AG09309 (cell line): Measurements from ENCODE around the gene CDHR3.

Experiments used
- DNase-seq: peaks from one replicate; pipeline ENCODE4 v3.0.0-alpha.2; 2010; ENCODE audit warnings: low read depth
- H3K4me3 ChIP-seq: 2 replicates; pipeline ENCODE4 v1.5.1; 2011; ENCODE audit warnings: mild to moderate bottlenecking, low read depth, low read length, moderate library complexity; ENCODE audit not compliant: control insufficient read depth
- TF ChIP-seq, protein P1 (sequence below): IDR thresholded peaks from 2 replicates; pipeline ENCODE4 v1.5.1; 2011; ENCODE audit warnings: mild to moderate bottlenecking, low read depth, low read length, inconsistent platforms; ENCODE audit not compliant: insufficient read depth, control insufficient read depth; ENCODE audit errors: missing control alignments

CDHR3 gene

DNA sequence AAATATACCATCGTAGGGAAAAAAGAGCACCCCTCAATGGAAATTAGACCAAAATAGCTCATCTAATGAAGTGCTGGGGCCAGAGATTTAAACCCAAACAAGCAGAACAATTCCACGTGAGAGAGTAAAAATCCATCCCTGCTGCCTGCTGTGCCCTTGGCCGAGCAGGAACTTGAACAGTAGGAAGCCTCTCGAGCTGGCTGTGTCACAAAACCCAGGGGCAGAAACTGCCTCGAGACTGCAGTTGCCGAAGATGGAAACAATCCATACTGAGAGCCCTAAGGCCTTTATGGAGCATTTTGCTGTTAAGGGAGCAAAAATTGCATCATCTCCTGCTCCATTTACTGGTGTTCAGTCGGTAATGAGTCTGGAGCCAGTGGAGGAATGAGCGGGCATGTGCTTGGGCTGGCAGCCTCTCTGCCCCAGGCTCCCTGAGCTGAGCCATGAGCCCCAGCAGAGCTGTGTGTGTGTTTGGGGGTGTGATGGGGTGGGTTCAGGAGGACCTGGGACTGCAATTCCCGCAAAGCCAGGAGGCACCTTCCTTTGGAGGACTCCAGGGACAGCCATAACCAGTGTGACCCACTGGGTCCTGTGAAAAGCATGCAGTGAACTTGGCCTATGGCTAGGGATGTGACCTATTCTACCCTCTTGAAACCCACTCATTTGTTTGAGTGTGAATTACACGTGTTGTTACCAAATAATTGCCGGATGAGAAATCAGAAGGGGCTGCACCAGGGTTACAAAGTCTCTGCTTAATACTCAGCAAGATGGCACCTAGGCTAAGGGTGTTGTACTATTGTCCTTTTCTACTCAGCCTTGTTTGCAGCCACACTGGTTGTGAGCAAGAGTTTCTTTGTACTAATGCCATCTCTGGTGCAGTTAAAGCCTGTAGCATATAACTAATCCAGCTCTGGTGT is 58.3 kb downstream of the CDHR3 start:
- TF ChIP-seq, protein P1, sequence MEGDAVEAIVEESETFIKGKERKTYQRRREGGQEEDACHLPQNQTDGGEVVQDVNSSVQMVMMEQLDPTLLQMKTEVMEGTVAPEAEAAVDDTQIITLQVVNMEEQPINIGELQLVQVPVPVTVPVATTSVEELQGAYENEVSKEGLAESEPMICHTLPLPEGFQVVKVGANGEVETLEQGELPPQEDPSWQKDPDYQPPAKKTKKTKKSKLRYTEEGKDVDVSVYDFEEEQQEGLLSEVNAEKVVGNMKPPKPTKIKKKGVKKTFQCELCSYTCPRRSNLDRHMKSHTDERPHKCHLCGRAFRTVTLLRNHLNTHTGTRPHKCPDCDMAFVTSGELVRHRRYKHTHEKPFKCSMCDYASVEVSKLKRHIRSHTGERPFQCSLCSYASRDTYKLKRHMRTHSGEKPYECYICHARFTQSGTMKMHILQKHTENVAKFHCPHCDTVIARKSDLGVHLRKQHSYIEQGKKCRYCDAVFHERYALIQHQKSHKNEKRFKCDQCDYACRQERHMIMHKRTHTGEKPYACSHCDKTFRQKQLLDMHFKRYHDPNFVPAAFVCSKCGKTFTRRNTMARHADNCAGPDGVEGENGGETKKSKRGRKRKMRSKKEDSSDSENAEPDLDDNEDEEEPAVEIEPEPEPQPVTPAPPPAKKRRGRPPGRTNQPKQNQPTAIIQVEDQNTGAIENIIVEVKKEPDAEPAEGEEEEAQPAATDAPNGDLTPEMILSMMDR, result no peak
- no peak overlapping the region for H3K4me3 ChIP-seq
- DNase-seq, result no peak

DNA sequence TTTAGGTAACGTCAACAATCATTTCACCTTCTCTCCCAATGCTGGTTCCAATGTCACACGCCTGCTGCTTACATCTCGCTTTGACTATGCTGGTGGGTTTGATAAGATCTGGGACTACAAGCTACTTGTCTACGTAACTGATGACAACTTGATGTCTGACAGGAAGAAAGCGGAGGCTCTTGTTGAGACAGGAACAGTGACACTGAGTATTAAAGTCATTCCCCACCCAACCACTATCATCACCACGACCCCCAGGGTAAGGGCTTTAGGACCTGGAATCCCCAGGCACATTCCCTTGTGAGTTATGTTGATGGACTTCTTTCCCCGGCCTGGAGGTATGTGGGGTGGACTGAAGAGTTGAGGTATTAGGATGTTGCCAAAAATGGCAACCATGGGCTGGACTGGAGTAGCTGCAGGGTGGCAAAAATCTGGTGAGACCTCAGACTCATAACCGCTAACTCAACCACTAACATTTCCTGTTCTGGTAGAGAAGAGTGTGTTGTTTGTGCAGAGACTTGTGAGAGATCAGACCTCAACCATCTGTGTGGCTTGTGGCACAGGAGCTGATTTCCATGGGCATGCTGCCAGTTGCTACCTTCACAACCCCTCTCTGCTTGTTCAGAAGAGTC is 59.2 kb downstream of the CDHR3 start:
- no peak for DNase-seq
- TF ChIP-seq, protein P1, result no peak
- H3K4me3 ChIP-seq, result no peak overlapping the region

DNA sequence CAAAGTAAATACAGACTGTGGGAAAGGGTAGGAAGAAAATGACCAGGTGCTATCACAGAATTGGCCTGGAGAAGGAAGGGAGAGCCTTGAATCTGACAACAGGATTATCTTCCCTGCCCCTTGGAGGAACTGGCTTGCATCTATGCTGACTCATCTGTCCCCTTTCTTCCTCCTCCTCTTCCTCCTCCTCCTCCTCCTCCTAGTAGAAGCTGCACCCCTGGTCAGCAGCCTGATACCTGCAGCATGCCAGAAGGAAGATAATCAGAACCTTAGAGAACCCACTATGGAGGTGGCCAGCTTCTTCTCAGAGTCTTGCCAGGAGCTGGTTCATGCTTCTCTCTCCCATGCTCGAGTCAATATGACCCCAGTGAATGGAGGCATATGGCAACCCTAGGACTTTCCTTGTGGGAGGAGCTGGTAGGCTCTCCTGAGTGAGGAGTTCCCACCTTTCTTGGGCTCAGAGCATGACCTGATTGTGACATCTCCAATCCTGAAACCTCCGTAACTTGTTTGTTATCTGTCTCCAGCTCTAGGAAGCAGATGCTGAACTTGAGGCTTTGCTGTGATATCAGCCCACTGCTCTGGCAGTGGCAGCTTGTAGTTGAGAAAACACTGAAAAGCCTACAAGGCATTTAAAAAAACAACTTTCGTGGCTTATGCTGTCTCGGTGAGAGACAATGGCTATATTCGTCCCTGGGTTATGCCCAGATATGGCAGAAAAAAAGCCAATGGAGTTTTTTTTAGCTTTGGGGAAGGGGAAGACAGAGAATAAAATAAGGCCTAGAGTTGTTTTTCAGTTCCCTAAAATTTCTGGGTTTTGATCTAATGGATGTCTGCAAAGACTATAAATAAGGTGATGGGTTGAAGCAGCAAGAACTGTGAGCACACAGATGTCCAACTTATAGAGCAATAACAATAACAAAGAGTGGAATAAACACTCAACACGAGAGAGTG is 60.6 kb downstream of the CDHR3 start:
- no peak overlapping the region for H3K4me3 ChIP-seq
- TF ChIP-seq, protein P1, result no peak
- DNase-seq, result no peak

DNA sequence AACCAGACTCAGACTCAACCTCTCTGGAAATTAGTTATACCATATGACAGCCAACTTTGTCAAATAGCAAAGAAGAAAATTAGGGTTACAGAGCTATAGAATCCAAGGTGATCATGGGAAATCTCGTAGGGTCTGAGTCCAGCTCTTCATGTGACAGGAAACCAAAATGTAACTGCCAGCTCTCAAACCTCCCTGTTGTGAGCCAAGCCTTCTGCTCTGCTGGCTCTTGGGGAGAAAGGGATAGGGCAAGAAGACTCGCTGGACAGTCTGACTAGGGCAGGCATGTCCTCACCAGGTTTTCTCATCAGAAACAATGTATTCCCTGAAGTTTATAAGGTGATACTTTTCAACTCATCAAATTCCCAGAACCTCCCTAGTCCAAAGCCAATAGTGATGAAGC is 63.0 kb downstream of the CDHR3 start:
- TF ChIP-seq, protein P1, result no peak
- H3K4me3 ChIP-seq, result no peak overlapping the region

DNA sequence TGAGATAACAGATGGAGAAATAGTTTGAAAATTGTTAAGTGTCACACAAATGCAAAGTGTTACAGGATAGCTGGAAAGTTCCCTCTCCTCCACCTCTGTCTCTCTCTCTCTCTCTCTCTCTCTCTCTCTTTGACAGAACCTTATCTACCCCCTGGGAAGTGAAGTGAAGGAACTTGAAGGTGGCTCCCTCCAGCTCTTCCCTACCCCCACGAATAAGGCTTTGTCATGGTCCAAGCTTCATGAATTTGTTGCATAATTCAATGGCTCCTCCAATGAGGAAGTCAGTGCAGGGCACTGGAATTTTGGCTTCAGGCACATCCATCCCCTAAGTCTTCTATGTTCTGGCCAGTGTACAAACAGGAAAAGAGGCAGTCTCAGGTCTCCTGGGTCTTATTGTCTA is 66.4 kb downstream of the CDHR3 start:
- no peak overlapping the region for H3K4me3 ChIP-seq
- TF ChIP-seq, protein P1, result no peak
- DNase-seq, result no peak

More for the DNA sequence above, 63.0 kb downstream of the CDHR3 start:
- no peak for DNase-seq

DNA sequence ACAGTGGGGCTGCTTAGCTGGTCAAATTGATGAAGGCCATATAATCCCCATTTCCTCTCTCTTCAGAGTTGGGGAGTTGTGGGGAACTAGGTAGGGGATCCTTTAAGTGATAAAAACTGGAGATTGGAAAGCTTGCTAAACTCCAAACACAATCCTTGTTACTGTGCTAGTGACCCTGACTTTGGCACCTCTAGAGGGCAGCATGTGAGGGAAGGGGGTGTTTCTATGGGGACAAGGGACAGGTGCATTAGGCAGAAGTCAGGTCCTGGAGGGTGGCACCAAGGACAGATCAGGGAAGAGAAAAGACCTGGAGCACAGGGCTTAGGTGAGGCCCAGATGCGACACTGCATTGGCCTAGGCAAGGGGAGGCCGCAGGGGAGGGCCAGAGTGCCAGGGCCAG is 66.9 kb downstream of the CDHR3 start:
- TF ChIP-seq, protein P1, result no peak
- H3K4me3 ChIP-seq, result no peak overlapping the region
- DNase-seq, result no peak
